PC-3 (cell line): Measurements from ENCODE around the gene ACTR3C. TPM values are rescaled to one million over a fixed set of nuclear protein-coding genes. Genes with fewer than 3 reads are reported as not detected.

Experiments
- ATAC-seq: fragments of 200-7000 bp; cut with Tn5 transposase; 2 replicates; pipeline ENCODE4 v1.9.1; 2020; ENCODE audit warnings: mild to moderate bottlenecking, moderate library complexity
- Bru-seq: library from RNA; stranded (reverse); fragments of 400-500 nt; gene quantifications from one replicate; lab custom pipeline; 2021; lab: Mats Ljungman, UMichigan
- BruChase-seq, 2 experiments: library from RNA; stranded (reverse); fragments of 400-500 nt; gene quantifications; one replicate each; lab custom pipeline; 2021; lab: Mats Ljungman, UMichigan
- BruUV-seq: library from RNA; stranded (reverse); fragments of 400-500 nt; replicated peaks from 2 replicates; lab custom pipeline; 2021; lab: Mats Ljungman, UMichigan
- CTCF ChIA-PET: fragments of 300-600 bp; sonication (Branson Sonifier 250); formaldehyde crosslinking; loops from one replicate; lab custom pipeline; 2022; ENCODE audit warnings: antibody characterized with exemption; lab: Charles Lee
- POLR2A ChIA-PET: fragments of 300-600 bp; sonication (Branson Sonifier 250); formaldehyde crosslinking; loops from one replicate; lab custom pipeline; 2022; ENCODE audit warnings: antibody characterized with exemption; ENCODE audit not compliant: unreplicated experiment; lab: Charles Lee
- DNase-seq: peaks from one replicate; pipeline ENCODE4 v3.0.0-alpha.2; 2015
- H2AFZ ChIP-seq: fragments of 300-600 bp; sonication (generic); 2 replicates; pipeline ENCODE4 v1.6.0; 2016; ENCODE audit warnings: antibody characterized with exemption, low read length
- H3F3A ChIP-seq: fragments of 300-600 bp; sonication (generic); one replicate; pipeline ENCODE4 v1.6.0; 2017; ENCODE audit warnings: antibody characterized with exemption, low read length, control low read depth, mild to moderate bottlenecking; ENCODE audit not compliant: unreplicated experiment
- H3K27ac ChIP-seq: fragments of 300-600 bp; sonication (generic); 2 replicates; pipeline ENCODE4 v1.5.1; 2016; ENCODE audit warnings: mild to moderate bottlenecking, low read length
- H3K27me3 ChIP-seq: fragments of 300-600 bp; sonication (generic); 2 replicates; pipeline ENCODE4 v1.6.1; 2016; ENCODE audit warnings: low read length, mixed read lengths
- H3K36me3 ChIP-seq: fragments of 300-600 bp; sonication (generic); 2 replicates; pipeline ENCODE4 v1.6.1; 2016; ENCODE audit warnings: low read depth, mixed run types, low read length, mixed read lengths
- H3K4me1 ChIP-seq: fragments of 300-600 bp; sonication (generic); 2 replicates; pipeline ENCODE4 v1.5.1; 2016; ENCODE audit warnings: low read length; ENCODE audit not compliant: insufficient read depth
- H3K4me2 ChIP-seq: fragments of 300-600 bp; sonication (generic); 2 replicates; pipeline ENCODE4 v1.6.0; 2016; ENCODE audit warnings: low read length
- H3K4me3 ChIP-seq: fragments of 300-600 bp; sonication (generic); 2 replicates; pipeline ENCODE4 v1.5.1; 2016; ENCODE audit warnings: mild to moderate bottlenecking, low read length, mixed read lengths
- H3K79me2 ChIP-seq: fragments of 300-600 bp; sonication (generic); 2 replicates; pipeline ENCODE4 v1.6.1; 2017; ENCODE audit warnings: low read length, mixed read lengths
- H3K9ac ChIP-seq: fragments of 300-600 bp; sonication (generic); 2 replicates; pipeline ENCODE4 v1.6.0; 2016; ENCODE audit warnings: mild to moderate bottlenecking, low read length
- H3K9me2 ChIP-seq: fragments of 300-600 bp; sonication (generic); replicated peaks from 2 replicates; pipeline ENCODE4 v1.6.1; 2016; ENCODE audit warnings: mixed run types, low read length, mixed read lengths
- H3K9me3 ChIP-seq: fragments of 300-600 bp; sonication (generic); 2 replicates; pipeline ENCODE4 v1.6.1; 2016; ENCODE audit warnings: low read length, mixed read lengths
- H4K20me1 ChIP-seq: fragments of 300-600 bp; sonication (generic); 2 replicates; pipeline ENCODE4 v1.6.1; 2016; ENCODE audit warnings: low read length, mixed read lengths
- CTCF ChIP-seq: fragments of 300-600 bp; sonication (generic); conservative IDR thresholded peaks from 2 replicates; pipeline ENCODE4 v1.5.1; 2017; ENCODE audit warnings: antibody characterized with exemption, low read depth, mild to moderate bottlenecking, low read length
- EZH2 ChIP-seq: fragments of 300-600 bp; sonication (generic); IDR thresholded peaks from one replicate; pipeline ENCODE4 v1.6.1; 2017; ENCODE audit warnings: antibody characterized with exemption, mild to moderate bottlenecking, low read length; ENCODE audit not compliant: unreplicated experiment
- EZH2phosphoT487 ChIP-seq: fragments of 300-600 bp; sonication (generic); IDR thresholded peaks from 2 replicates; pipeline ENCODE4 v1.6.1; 2018; ENCODE audit warnings: mild to moderate bottlenecking, antibody characterized with exemption, low read length, borderline replicate concordance
- intact Hi-C: fragments of 100-400 bp; cut with micrococcal nuclease; formaldehyde crosslinking; loops from 2 replicates; pipeline ENCODE4 v1.9.0; 2023
- long read RNA-seq: library from polyadenylated mRNA; unstranded; transcript quantifications from one replicate; pipeline ENCODE4 v2.0.0, GENCODE V29; 2021; ENCODE audit not compliant: unreplicated experiment
- total RNA-seq: library from RNA; depleted of rRNA; stranded (reverse); fragments of >200 nt; gene quantifications from 2 replicates; pipeline ENCODE4 v1.2.3, GENCODE V29; 2014; rRNA removed

The ACTR3C gene
- total RNA-seq (7.8 and 10.8 TPM in 2 replicates), Bru-seq, nascent RNA (percentile 58 among the genes with signal in this experiment), BruChase-seq, experiment 1, labeled RNA remaining after a 6-hour chase (percentile 58 among the genes with signal in this experiment), BruChase-seq, experiment 2, labeled RNA remaining after a 2-hour chase (percentile 70 among the genes with signal in this experiment)
- long read RNA-seq, partial matches to known transcripts = 2 of 17 reads
- long read RNA-seq, other reads (novel, unspliced or antisense) = 15 of 17 reads

GRCh38 chr7:150322833-150323681 is at the start of gene ACTR3C, which contains the start of gene LRRC61:
Gene ACTR3C (minus strand): TSS chr7:150323545. CDS start chr7:150295296, 28,249 bp downstream.
Gene LRRC61 (plus strand): TSS chr7:150323355. CDS start chr7:150336862, 13,507 bp downstream.
- BruUV-seq = TSS peak; percentile 64
- peak; percentile 83 for ATAC-seq
- H3K9me3 ChIP-seq = no peaks in the 10 kb centered on the region
- ChIA-PET CTCF (no interaction called here), POLR2A (interaction anchor here (0.6 kb wide), 1 partner anchor 45 kb away, joined by 5 read pairs; the partner anchor contains the start of gene REPIN1)
- peak within 1 kb of the TSS; percentile 86 for H3K9ac ChIP-seq
- TF ChIP-seq EZH2phosphoT487 (no peak), CTCF (0 out of 2 replicates have a peak, but pooled peaks have one; percentile 23)
- H3F3A ChIP-seq = no peaks in the 10 kb centered on the region
- intact Hi-C loops = loop anchor here (5.0 kb wide), 1 partner anchor 54 kb away; the partner anchor contains the start of gene ZNF775
- no peaks in the 10 kb centered on the region for H3K9me2 ChIP-seq
- H4K20me1 ChIP-seq = no peaks in the 10 kb centered on the region
- H2AFZ ChIP-seq = peak within 1 kb of the TSS; percentile 98
- peaks cover 7% of the 10 kb centered on the region for H3K79me2 ChIP-seq
- H3K4me2 ChIP-seq = peak within 1 kb of the TSS; percentile 90
- peaks cover 17% of the 10 kb centered on the region for H3K4me1 ChIP-seq
- no peaks in the 10 kb centered on the region for H3K36me3 ChIP-seq
- no peaks in the 10 kb centered on the region for H3K27me3 ChIP-seq
- peak within 1 kb of the TSS; percentile 81 for H3K4me3 ChIP-seq
- H3K27ac ChIP-seq = peak within 1 kb of the TSS; percentile 37; the same call in 1 of the 2 replicates
- DNase-seq = peak; percentile 39

GRCh38 chr7:150372271-150373048 is 49.1 kb upstream of the ACTR3C start:
- no peaks in the 10 kb centered on the region for H3K36me3 ChIP-seq
- BruUV-seq = no TSS peak
- ChIA-PET CTCF (no interaction called here), POLR2A (no interaction called here)
- TF ChIP-seq CTCF (no peak), EZH2 (no peak), EZH2phosphoT487 (no peak)
- H3K79me2 ChIP-seq = peaks cover 52% of the 10 kb centered on the region
- no peak overlapping the region for H3K9ac ChIP-seq
- ATAC-seq = no peak
- H3K9me3 ChIP-seq = no peaks in the 10 kb centered on the region
- DNase-seq = no peak
- H3K9me2 ChIP-seq = no peaks in the 10 kb centered on the region
- intact Hi-C loops = no loop called here
- H3K4me1 ChIP-seq = peaks cover 25% of the 10 kb centered on the region
- H3K27me3 ChIP-seq = no peaks in the 10 kb centered on the region
- no peak overlapping the region for H3K27ac ChIP-seq
- H4K20me1 ChIP-seq = 0 out of 2 replicates have a peak, but pooled peaks cover 11% of the 10 kb centered on the region
- H3K4me2 ChIP-seq = no peak overlapping the region
- no peak overlapping the region for H3K4me3 ChIP-seq
- H3F3A ChIP-seq = peaks cover 4% of the 10 kb centered on the region
- H2AFZ ChIP-seq = no peak overlapping the region
